IMR-90 (cell line): ENCODE data around the gene PON2. TPM values are rescaled to one million over a fixed set of nuclear protein-coding genes. Genes with fewer than 3 reads are reported as not detected.

Source experiments
- ATAC-seq: fragments of 200-7000 bp; cut with Tn5 transposase; 2 replicates; pipeline ENCODE4 v1.9.1; 2020; ENCODE audit warnings: low read depth, mild to moderate bottlenecking, moderate library complexity
- BruUV-seq: library from RNA; stranded (reverse); fragments of 400-500 nt; replicated peaks from 2 replicates; lab custom pipeline; 2021; lab: Mats Ljungman, UMichigan
- CTCF ChIA-PET: fragments of 300-600 bp; formaldehyde crosslinking; extraction: SDS; loops from one replicate; lab custom pipeline; 2021; ENCODE audit warnings: antibody characterized with exemption; lab: Yijun Ruan, JAX
- POLR2A ChIA-PET: fragments of 300-600 bp; sonication (Branson Sonifier 250); formaldehyde crosslinking; loops from one replicate; lab custom pipeline; 2022; ENCODE audit warnings: antibody characterized with exemption; ENCODE audit not compliant: unreplicated experiment; lab: Charles Lee
- DNase-seq: peaks from one replicate; pipeline ENCODE4 v3.0.0; 2013
- H2AFZ ChIP-seq: replicated peaks from 2 replicates; pipeline ENCODE3; 2013; ENCODE audit warnings: low read length, mild to moderate bottlenecking; ENCODE audit not compliant: poor library complexity
- H2AK5ac ChIP-seq: 2 replicates; pipeline ENCODE4 v1.6.1; 2013; ENCODE audit warnings: low read depth, low read length, inconsistent platforms
- H2AK9ac ChIP-seq: replicated peaks from 2 replicates; pipeline ENCODE3; 2013; ENCODE audit warnings: mild to moderate bottlenecking, low read depth, low read length, moderate library complexity; ENCODE audit not compliant: poor library complexity
- H2BK120ac ChIP-seq: 2 replicates; pipeline ENCODE4 v1.6.1; 2013; ENCODE audit warnings: low read depth, low read length, inconsistent platforms
- H2BK15ac ChIP-seq: 3 replicates; pipeline ENCODE4 v1.6.1; 2013; ENCODE audit warnings: low read depth, low read length, inconsistent platforms
- H2BK20ac ChIP-seq: 2 replicates; pipeline ENCODE4 v1.6.1; 2013; ENCODE audit warnings: low read depth, mild to moderate bottlenecking, inconsistent platforms, low read length, moderate library complexity
- H2BK5ac ChIP-seq: 2 replicates; pipeline ENCODE4 v1.6.1; 2013; ENCODE audit warnings: mild to moderate bottlenecking, low read depth, low read length, inconsistent platforms; ENCODE audit not compliant: poor library complexity, severe bottlenecking
- H3K14ac ChIP-seq: replicated peaks from 2 replicates; pipeline ENCODE4 v1.6.1; 2013; ENCODE audit warnings: low read depth, low read length, inconsistent platforms
- H3K18ac ChIP-seq: 2 replicates; pipeline ENCODE4 v1.6.1; 2013; ENCODE audit warnings: low read depth, low read length, control low read depth
- H3K23ac ChIP-seq: 2 replicates; pipeline ENCODE4 v1.6.1; 2013; ENCODE audit warnings: low read depth, low read length, inconsistent platforms
- H3K27ac ChIP-seq: 2 replicates; pipeline ENCODE4 v1.5.1; 2013; ENCODE audit warnings: mild to moderate bottlenecking, control low read depth, low read length; ENCODE audit not compliant: insufficient read depth
- H3K27me3 ChIP-seq: 2 replicates; pipeline ENCODE4 v1.6.1; 2013; ENCODE audit warnings: low read length; ENCODE audit not compliant: control insufficient read depth, insufficient read depth
- H3K36me3 ChIP-seq: 2 replicates; pipeline ENCODE4 v1.6.1; 2013; ENCODE audit warnings: low read length, mixed read lengths; ENCODE audit not compliant: control insufficient read depth, insufficient read depth
- H3K4ac ChIP-seq: 2 replicates; pipeline ENCODE4 v1.6.1; 2013; ENCODE audit warnings: low read depth, low read length, inconsistent platforms
- H3K4me1 ChIP-seq: 2 replicates; pipeline ENCODE4 v1.6.1; 2013; ENCODE audit warnings: low read length, mixed read lengths; ENCODE audit not compliant: control insufficient read depth, insufficient read depth
- H3K4me2 ChIP-seq: 2 replicates; pipeline ENCODE4 v1.6.1; 2013; ENCODE audit warnings: low read depth, mild to moderate bottlenecking, control low read depth, low read length, moderate library complexity
- H3K4me3 ChIP-seq: 2 replicates; pipeline ENCODE4 v1.5.1; 2013; ENCODE audit warnings: low read depth, mild to moderate bottlenecking, control low read depth, low read length, moderate library complexity; ENCODE audit not compliant: insufficient read depth
- H3K56ac ChIP-seq: 2 replicates; pipeline ENCODE4 v1.6.1; 2013; ENCODE audit warnings: low read length, inconsistent platforms; ENCODE audit not compliant: insufficient read depth; ENCODE audit errors: extremely low read depth
- H3K79me1 ChIP-seq, 2 experiments: 2 replicates each; pipeline ENCODE4 v1.6.1; 2013; ENCODE audit warnings: low read length in 2 of 2, inconsistent platforms in 1 of 2, low read depth in 1 of 2
- H3K9ac ChIP-seq: 2 replicates; pipeline ENCODE4 v1.6.1; 2013; ENCODE audit warnings: low read depth, low read length, control low read depth
- H3K9me1 ChIP-seq: 2 replicates; pipeline ENCODE4 v1.6.1; 2013; ENCODE audit warnings: low read length, inconsistent platforms; ENCODE audit not compliant: insufficient read depth
- H3K9me3 ChIP-seq: 2 replicates; pipeline ENCODE4 v1.6.1; 2013; ENCODE audit warnings: low read length; ENCODE audit not compliant: control insufficient read depth, insufficient read depth
- H4K20me1 ChIP-seq: 2 replicates; pipeline ENCODE4 v1.6.1; 2013; ENCODE audit warnings: low read length, inconsistent platforms; ENCODE audit not compliant: insufficient read depth
- H4K5ac ChIP-seq: 2 replicates; pipeline ENCODE4 v1.6.1; 2013; ENCODE audit warnings: mild to moderate bottlenecking, low read depth, low read length, control low read depth
- H4K8ac ChIP-seq, 2 experiments: 2 replicates each; pipeline ENCODE4 v1.6.1; 2013; ENCODE audit warnings: low read depth in 2 of 2, low read length in 2 of 2, control low read depth in 1 of 2, inconsistent platforms in 1 of 2
- H4K91ac ChIP-seq: 2 replicates; pipeline ENCODE4 v1.6.1; 2013; ENCODE audit warnings: low read depth, low read length, inconsistent platforms; ENCODE audit not compliant: insufficient read depth
- BHLHE40 ChIP-seq: fragments of 150-350 bp; IDR thresholded peaks from 2 replicates; pipeline ENCODE4 v1.6.1; 2016; ENCODE audit warnings: mild to moderate bottlenecking, low read depth, low read length
- CEBPB ChIP-seq: IDR thresholded peaks from 2 replicates; pipeline ENCODE4 v1.6.1; 2012; ENCODE audit warnings: low read depth, low read length, improper control_type of control experiment
- CHD1 ChIP-seq: IDR thresholded peaks from 2 replicates; pipeline ENCODE4 v1.6.1; 2012; ENCODE audit warnings: low read depth, low read length, improper control_type of control experiment
- FOS ChIP-seq: fragments of 150-350 bp; IDR thresholded peaks from 2 replicates; pipeline ENCODE4 v1.6.1; 2016; ENCODE audit warnings: low read depth, low read length
- MAFK ChIP-seq: IDR thresholded peaks from 2 replicates; pipeline ENCODE4 v1.6.1; 2012; ENCODE audit warnings: low read depth, low read length, improper control_type of control experiment
- MAZ ChIP-seq: IDR thresholded peaks from 2 replicates; pipeline ENCODE4 v1.6.1; 2012; ENCODE audit warnings: low read depth, mild to moderate bottlenecking, low read length, improper control_type of control experiment, moderate library complexity, borderline replicate concordance
- MXI1 ChIP-seq: IDR thresholded peaks from 2 replicates; pipeline ENCODE4 v1.6.1; 2012; ENCODE audit warnings: low read depth, mild to moderate bottlenecking, low read length, moderate library complexity, borderline replicate concordance
- NFE2L2 ChIP-seq: fragments of 150-350 bp; IDR thresholded peaks from 2 replicates; pipeline ENCODE4 v1.6.1; 2016; ENCODE audit warnings: low read depth, mild to moderate bottlenecking, low read length
- POLR2A ChIP-seq: IDR thresholded peaks from 2 replicates; pipeline ENCODE4 v1.6.1; 2012; ENCODE audit warnings: mild to moderate bottlenecking, low read depth, low read length
- RAD21 ChIP-seq: IDR thresholded peaks from 2 replicates; pipeline ENCODE4 v1.6.1; 2012; ENCODE audit warnings: low read length, improper control_type of control experiment
- RCOR1 ChIP-seq: IDR thresholded peaks from 2 replicates; pipeline ENCODE4 v1.6.1; 2012; ENCODE audit warnings: mild to moderate bottlenecking, low read length, improper control_type of control experiment; ENCODE audit not compliant: insufficient replicate concordance
- SMC3 ChIP-seq: fragments of 150-350 bp; IDR thresholded peaks from 2 replicates; pipeline ENCODE4 v1.6.1; 2016; ENCODE audit warnings: low read depth, mild to moderate bottlenecking, antibody characterized with exemption, low read length, moderate library complexity
- WGBS, 2 experiments: methylation state at CpG; one replicate each; pipeline versions ENCODE4 v1.1.5 to v1.1.7; 2013; ENCODE audit warnings: missing lambda C conversion rate in 2 of 2; ENCODE audit not compliant: insufficient read length in 1 of 2; ENCODE audit errors: extremely low coverage in 2 of 2; 5-methylcytosine and 5-hydroxymethylcytosine counted together
- dilution Hi-C: fragments of 300-500 bp; cut with HindIII; formaldehyde crosslinking; loops from one replicate; pipeline ENCODE4 v1.14.3; 2018; ENCODE audit warnings: low sequenced_read_pairs; ENCODE audit not compliant: unreplicated experiment
- in situ Hi-C: fragments of 300-500 bp; cut with MboI; formaldehyde crosslinking; loops from 3 replicates; pipeline ENCODE4 v1.14.3; 2019; ENCODE audit warnings: low sequenced_read_pairs, inconsistent platforms, mixed read lengths
- intact Hi-C: fragments of 100-400 bp; cut with micrococcal nuclease; formaldehyde crosslinking; loops from 2 replicates; pipeline ENCODE4 v1.10.0; 2022
- polyA plus RNA-seq, 3 experiments: library from polyadenylated mRNA; depleted of rRNA; stranded (reverse); fragments of >200 nt; gene quantifications; 2 replicates each; pipeline ENCODE4 v1.2.3, GENCODE V29; 2012; ENCODE audit warnings: low replicate concordance in 1 of 3
- total RNA-seq: library from RNA; depleted of rRNA; stranded (reverse); fragments of >200 nt; gene quantifications from 2 replicates; pipeline ENCODE4 v1.2.3, GENCODE V29; 2012
- TF ChIP-seq, protein P1 (sequence below): fragments of 150-350 bp; IDR thresholded peaks from 2 replicates; pipeline ENCODE4 v1.6.1; 2017; ENCODE audit warnings: mild to moderate bottlenecking, antibody characterized with exemption, low read length, low read depth
- TF ChIP-seq, protein P2 (sequence below): conservative IDR thresholded peaks from 2 replicates; pipeline ENCODE4 v1.5.1; 2012; ENCODE audit warnings: mild to moderate bottlenecking, low read depth, low read length, improper control_type of control experiment
- TF ChIP-seq, protein P3 (sequence below): fragments of 150-350 bp; IDR thresholded peaks from 2 replicates; pipeline ENCODE4 v1.6.1; 2016; ENCODE audit warnings: low read depth, mild to moderate bottlenecking, low read length, moderate library complexity, borderline replicate concordance

Gene PON2
- total and polyA plus RNA-seq, 2 of the 4 experiments (the other 2 are of a cell fraction), result 36.2 to 65.7 TPM

DNA sequence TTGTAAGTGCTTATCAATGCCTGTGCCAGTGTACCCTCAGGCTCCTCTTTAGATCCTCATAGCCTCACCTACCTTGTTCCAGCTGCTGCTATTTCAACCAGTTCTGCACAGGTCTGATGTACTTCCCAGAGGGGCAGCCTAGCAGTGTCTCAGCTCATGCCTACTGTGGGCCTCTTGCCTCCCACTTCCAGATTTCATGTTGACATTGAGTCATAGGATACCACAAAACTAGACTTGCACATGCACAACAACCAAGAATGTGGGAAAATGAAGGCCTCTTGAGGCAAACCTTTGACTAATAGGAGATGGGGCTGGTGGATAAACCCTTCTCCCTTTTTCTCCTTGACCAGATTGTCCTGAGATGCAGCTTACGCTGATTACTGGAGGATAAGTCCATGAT is 69.7 kb downstream of the PON2 start:
- Histone ChIP-seq H3K9ac (no peak overlapping the region), H3K14ac (no peak overlapping the region), H3K9me3 (no peaks in the 10 kb centered on the region), H2BK120ac (no peak overlapping the region), H3K36me3 (no peaks in the 10 kb centered on the region), H4K8ac (no peak overlapping the region), H2AK5ac (no peak overlapping the region), H4K91ac (no peak overlapping the region), H2BK15ac (no peak overlapping the region), H2BK20ac (no peak overlapping the region), H3K9me1 (no peaks in the 10 kb centered on the region), H3K27me3 (no peaks in the 10 kb centered on the region), H4K20me1 (no peaks in the 10 kb centered on the region), H4K5ac (no peak overlapping the region), H3K4me3 (no peak overlapping the region), H3K27ac (no peak overlapping the region), H3K23ac (no peak overlapping the region), H3K4me1 (no peaks in the 10 kb centered on the region), H2AFZ (no peak overlapping the region), H3K56ac (no peak overlapping the region), H2BK5ac (no peak overlapping the region), H3K4ac (no peak overlapping the region), H2AK9ac (no peak overlapping the region), H3K18ac (no peak overlapping the region), H3K4me2 (no peak overlapping the region), H3K79me1 (no peaks in the 10 kb centered on the region)
- intact Hi-C loops (no loop called here), in situ Hi-C loops (no loop called here), dilution Hi-C loops (no loop called here)
- no TSS peak for BruUV-seq
- TF ChIP-seq CEBPB (no peak), MAFK (no peak), CHD1 (no peak), RAD21 (no peak), FOS (no peak), NFE2L2 (no peak), SMC3 (no peak), POLR2A (no peak), RCOR1 (no peak), MXI1 (no peak), BHLHE40 (no peak), MAZ (no peak)
- TF ChIP-seq, protein P1, sequence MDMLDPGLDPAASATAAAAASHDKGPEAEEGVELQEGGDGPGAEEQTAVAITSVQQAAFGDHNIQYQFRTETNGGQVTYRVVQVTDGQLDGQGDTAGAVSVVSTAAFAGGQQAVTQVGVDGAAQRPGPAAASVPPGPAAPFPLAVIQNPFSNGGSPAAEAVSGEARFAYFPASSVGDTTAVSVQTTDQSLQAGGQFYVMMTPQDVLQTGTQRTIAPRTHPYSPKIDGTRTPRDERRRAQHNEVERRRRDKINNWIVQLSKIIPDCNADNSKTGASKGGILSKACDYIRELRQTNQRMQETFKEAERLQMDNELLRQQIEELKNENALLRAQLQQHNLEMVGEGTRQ, result no peak
- TF ChIP-seq, protein P2, sequence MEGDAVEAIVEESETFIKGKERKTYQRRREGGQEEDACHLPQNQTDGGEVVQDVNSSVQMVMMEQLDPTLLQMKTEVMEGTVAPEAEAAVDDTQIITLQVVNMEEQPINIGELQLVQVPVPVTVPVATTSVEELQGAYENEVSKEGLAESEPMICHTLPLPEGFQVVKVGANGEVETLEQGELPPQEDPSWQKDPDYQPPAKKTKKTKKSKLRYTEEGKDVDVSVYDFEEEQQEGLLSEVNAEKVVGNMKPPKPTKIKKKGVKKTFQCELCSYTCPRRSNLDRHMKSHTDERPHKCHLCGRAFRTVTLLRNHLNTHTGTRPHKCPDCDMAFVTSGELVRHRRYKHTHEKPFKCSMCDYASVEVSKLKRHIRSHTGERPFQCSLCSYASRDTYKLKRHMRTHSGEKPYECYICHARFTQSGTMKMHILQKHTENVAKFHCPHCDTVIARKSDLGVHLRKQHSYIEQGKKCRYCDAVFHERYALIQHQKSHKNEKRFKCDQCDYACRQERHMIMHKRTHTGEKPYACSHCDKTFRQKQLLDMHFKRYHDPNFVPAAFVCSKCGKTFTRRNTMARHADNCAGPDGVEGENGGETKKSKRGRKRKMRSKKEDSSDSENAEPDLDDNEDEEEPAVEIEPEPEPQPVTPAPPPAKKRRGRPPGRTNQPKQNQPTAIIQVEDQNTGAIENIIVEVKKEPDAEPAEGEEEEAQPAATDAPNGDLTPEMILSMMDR, result no peak
- TF ChIP-seq, protein P3, sequence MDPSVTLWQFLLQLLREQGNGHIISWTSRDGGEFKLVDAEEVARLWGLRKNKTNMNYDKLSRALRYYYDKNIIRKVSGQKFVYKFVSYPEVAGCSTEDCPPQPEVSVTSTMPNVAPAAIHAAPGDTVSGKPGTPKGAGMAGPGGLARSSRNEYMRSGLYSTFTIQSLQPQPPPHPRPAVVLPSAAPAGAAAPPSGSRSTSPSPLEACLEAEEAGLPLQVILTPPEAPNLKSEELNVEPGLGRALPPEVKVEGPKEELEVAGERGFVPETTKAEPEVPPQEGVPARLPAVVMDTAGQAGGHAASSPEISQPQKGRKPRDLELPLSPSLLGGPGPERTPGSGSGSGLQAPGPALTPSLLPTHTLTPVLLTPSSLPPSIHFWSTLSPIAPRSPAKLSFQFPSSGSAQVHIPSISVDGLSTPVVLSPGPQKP, result no peak
- CTCF ChIA-PET, result no interaction called here
- DNase-seq, result no peak
- WGBS, 2 experiments, result 80% methylated on average over 1 of the region's 1 CpG; no CpG with 5 or more reads in 1 of the 2 experiments
- POLR2A ChIA-PET, result no interaction called here
- ATAC-seq, result no peak
